Mononuclear cell (primary cell): ENCODE results near the gene CNTF. TPM values are rescaled to one million over a fixed set of nuclear protein-coding genes. Genes with fewer than 3 reads are reported as not detected.

Experiments
- total RNA-seq: library from RNA; depleted of rRNA; stranded (reverse); fragments of >200 nt; gene quantifications from one replicate; pipeline ENCODE4 v1.2.3, GENCODE V29; 2012

CNTF gene
- total RNA-seq, 1 donor: 7.8 TPM

Other genes starting within 250 kb of the CNTF start
- not detected for gene OR5B3, start 215.8 kb upstream of the CNTF start, total RNA-seq
- gene OR5B2, start 194.5 kb upstream of the CNTF start, total RNA-seq: 0.10 TPM
- not detected for gene OR5B12, start 180.4 kb upstream of the CNTF start, total RNA-seq
- not detected for gene OR5B21, start 114.6 kb upstream of the CNTF start, total RNA-seq
- gene LPXN, start 46.8 kb upstream of the CNTF start, total RNA-seq: 50.8 TPM
- gene ZFP91, start 43.6 kb upstream of the CNTF start, total RNA-seq: 81.6 TPM
- not detected for gene GLYAT, start 109.3 kb downstream of the CNTF start, total RNA-seq
- gene GLYATL2, start 222.0 kb downstream of the CNTF start, total RNA-seq: 0.42 TPM